SU-DHL-6 (cell line): ENCODE data around the gene SOCS1.

ENCODE experiments used
- H2AFZ ChIP-seq: fragments of 200-600 bp; sonication (generic); 2 replicates; pipeline ENCODE4 v1.6.1; 2014; ENCODE audit warnings: low read depth, mild to moderate bottlenecking, moderate library complexity, mixed read lengths, antibody characterized with exemption, low read length; ENCODE audit not compliant: severe bottlenecking
- H3F3A ChIP-seq: fragments of 200-600 bp; shearing (Covaris generic); 2 replicates; pipeline ENCODE4 v1.6.0; 2016; ENCODE audit warnings: antibody characterized with exemption, mild to moderate bottlenecking; ENCODE audit not compliant: insufficient read depth
- H3K27ac ChIP-seq: fragments of 200-600 bp; sonication (generic); 2 replicates; pipeline ENCODE4 v1.5.1; 2016; ENCODE audit warnings: low read depth, mild to moderate bottlenecking, low read length, moderate library complexity, mixed read lengths
- H3K27me3 ChIP-seq: fragments of 200-600 bp; sonication (generic), shearing (Covaris generic); 2 replicates; pipeline ENCODE4 v1.6.0; 2014; ENCODE audit warnings: mild to moderate bottlenecking, low read length
- H3K36me3 ChIP-seq: fragments of 200-600 bp; sonication (generic); 2 replicates; pipeline ENCODE4 v1.6.1; 2014; ENCODE audit warnings: mild to moderate bottlenecking, low read length, mixed read lengths
- H3K4me2 ChIP-seq: fragments of 300-600, 200-600 bp; shearing (Covaris generic), sonication (generic); 2 replicates; pipeline ENCODE4 v1.6.0; 2014; ENCODE audit warnings: low read length, low read depth, mild to moderate bottlenecking; ENCODE audit not compliant: poor library complexity, severe bottlenecking
- H3K4me3 ChIP-seq: fragments of 200-600 bp; sonication (generic); 2 replicates; pipeline ENCODE4 v1.5.1; 2014; ENCODE audit warnings: antibody characterized with exemption, low read length, mild to moderate bottlenecking, mixed read lengths; ENCODE audit not compliant: insufficient read depth, poor library complexity, severe bottlenecking
- H3K79me2 ChIP-seq: fragments of 200-600 bp; sonication (generic); 2 replicates; pipeline ENCODE4 v1.6.1; 2014; ENCODE audit warnings: mild to moderate bottlenecking, low read length, moderate library complexity; ENCODE audit not compliant: insufficient read depth
- H3K9ac ChIP-seq: fragments of 200-600 bp; sonication (generic); 2 replicates; pipeline ENCODE4 v1.7.0; 2014; ENCODE audit warnings: mild to moderate bottlenecking, low read length
- H3K9me2 ChIP-seq: fragments of 200-600 bp; sonication (generic); replicated peaks from 2 replicates; pipeline ENCODE4 v1.6.1; 2014; ENCODE audit warnings: low read length; ENCODE audit not compliant: insufficient read depth
- H3K9me3 ChIP-seq: fragments of 200-600 bp; sonication (generic); 2 replicates; pipeline ENCODE4 v1.6.1; 2014; ENCODE audit warnings: low read length, mixed read lengths; ENCODE audit not compliant: insufficient read depth
- H4K20me1 ChIP-seq: fragments of 200-600 bp; sonication (generic); 2 replicates; pipeline ENCODE4 v1.6.1; 2014; ENCODE audit warnings: low read depth, mild to moderate bottlenecking, antibody characterized with exemption, low read length, moderate library complexity, mixed read lengths
- CTCF ChIP-seq: fragments of 200-600 bp; sonication (generic); IDR thresholded peaks from one replicate; pipeline ENCODE4 v1.5.1; 2017; ENCODE audit warnings: antibody characterized with exemption, mild to moderate bottlenecking, low read length, moderate library complexity; ENCODE audit not compliant: insufficient read depth, poor library complexity, severe bottlenecking
- EZH2phosphoT487 ChIP-seq: fragments of 200-600 bp; sonication (generic), shearing (Covaris generic); conservative IDR thresholded peaks from 2 replicates; pipeline ENCODE4 v1.6.1; 2018; ENCODE audit warnings: mild to moderate bottlenecking, antibody characterized with exemption, low read length, moderate library complexity, mixed read lengths

The SOCS1 gene

GRCh38 chr16:11278681-11279628, 23.0 kb upstream of the SOCS1 start:
- no peak overlapping the region for H3K4me3 ChIP-seq
- no peaks in the 10 kb centered on the region for H3K36me3 ChIP-seq
- no peak overlapping the region for H3K9ac ChIP-seq
- H3K79me2 ChIP-seq = no peaks in the 10 kb centered on the region
- H2AFZ ChIP-seq = no peak overlapping the region
- H3K9me3 ChIP-seq = no peaks in the 10 kb centered on the region
- H3F3A ChIP-seq = no peaks in the 10 kb centered on the region
- H4K20me1 ChIP-seq = no peaks in the 10 kb centered on the region
- H3K9me2 ChIP-seq = no peaks in the 10 kb centered on the region
- TF ChIP-seq CTCF (no peak), EZH2phosphoT487 (no peak)
- H3K4me2 ChIP-seq = no peak overlapping the region
- H3K27ac ChIP-seq = no peak overlapping the region
- no peaks in the 10 kb centered on the region for H3K27me3 ChIP-seq

- Histone ChIP-seq H4K20me1 (no peaks in the 10 kb centered on the region), H3K27ac (no peak overlapping the region), H3K9me2 (no peaks in the 10 kb centered on the region), H3K4me3 (no peak overlapping the region), H3K9me3 (no peaks in the 10 kb centered on the region), H3K9ac (no peak overlapping the region), H3F3A (no peaks in the 10 kb centered on the region), H2AFZ (no peak overlapping the region), H3K4me2 (no peak overlapping the region), H3K27me3 (no peaks in the 10 kb centered on the region), H3K36me3 (no peaks in the 10 kb centered on the region), H3K79me2 (no peaks in the 10 kb centered on the region)
- TF ChIP-seq EZH2phosphoT487 = no peak
- no peak for TF ChIP-seq CTCF
These were observed 21.8 kb upstream of the SOCS1 start for GRCh38 chr16:11277607-11278337.

- H3K9me2 ChIP-seq = no peaks in the 10 kb centered on the region
- H3K36me3 ChIP-seq = no peaks in the 10 kb centered on the region
- H3K4me3 ChIP-seq = no peak overlapping the region
- H3K79me2 ChIP-seq = no peaks in the 10 kb centered on the region
- TF ChIP-seq EZH2phosphoT487 (no peak), CTCF (no peak)
- no peaks in the 10 kb centered on the region for H3F3A ChIP-seq
- no peak overlapping the region for H3K9ac ChIP-seq
- no peak overlapping the region for H3K4me2 ChIP-seq
- H2AFZ ChIP-seq = no peak overlapping the region
- no peaks in the 10 kb centered on the region for H4K20me1 ChIP-seq
- no peak overlapping the region for H3K27ac ChIP-seq
- no peaks in the 10 kb centered on the region for H3K27me3 ChIP-seq
- no peaks in the 10 kb centered on the region for H3K9me3 ChIP-seq
These were observed 21.0 kb upstream of the SOCS1 start for GRCh38 chr16:11276896-11277593.
